Astrocyte (in vitro differentiated cells and primary cell): ENCODE data around the gene ZNF837.

Experiments used
- CTCF ChIP-seq: IDR thresholded peaks from 2 replicates; pipeline ENCODE4 v1.5.1; 2011; ENCODE audit warnings: low read depth, mild to moderate bottlenecking, inconsistent platforms, low read length, moderate library complexity; ENCODE audit not compliant: insufficient read depth
- EZH2 ChIP-seq: IDR thresholded peaks from 2 replicates; pipeline ENCODE4 v1.6.1; 2012; ENCODE audit warnings: mild to moderate bottlenecking, low read length, inconsistent platforms; ENCODE audit not compliant: insufficient read depth

- TF ChIP-seq CTCF (no peak), EZH2 (no peak)
Observed at GRCh38 chr19:58398545-58398944, 17.7 kb upstream of the ZNF837 start.
